CD4-positive, alpha-beta T cell treated with Interleukin-15 for 1 hour (primary cell): ENCODE measurements around the gene NFX1.
"Not testable (repeated sequence)": the region's sequence is repeated elsewhere in the genome, so short reads cannot be mapped to it uniquely, and the experiment has no call there.

Experiments used
- DNase-seq: peaks from one replicate; pipeline ENCODE4 v3.0.0-alpha.2; 2020

Gene NFX1

DNA sequence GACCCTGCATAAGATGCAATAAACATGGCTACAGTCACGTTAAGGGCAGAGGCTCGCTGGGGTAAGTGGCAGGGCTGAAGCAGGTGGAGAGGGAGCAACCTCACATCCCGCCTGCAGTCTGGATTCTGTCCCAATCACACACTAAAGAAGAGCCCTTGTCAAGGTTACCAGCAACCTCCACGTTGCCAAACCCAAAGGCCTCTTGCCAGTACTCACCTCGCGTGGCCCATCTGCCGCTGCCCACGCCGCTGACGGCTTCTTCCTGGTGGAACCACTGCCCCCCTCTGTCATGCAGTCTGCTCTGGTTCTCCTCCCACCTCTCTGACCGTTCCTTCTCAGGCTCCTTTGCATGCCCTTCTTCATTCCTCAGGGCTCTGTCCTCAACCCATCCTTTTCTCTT, 103.3 kb downstream of the NFX1 start:
- no peak for DNase-seq

- DNase-seq: not testable (repeated sequence)
Observed at GRCh38 chr9:33393986-33394385, 103.7 kb downstream of the NFX1 start.

DNA sequence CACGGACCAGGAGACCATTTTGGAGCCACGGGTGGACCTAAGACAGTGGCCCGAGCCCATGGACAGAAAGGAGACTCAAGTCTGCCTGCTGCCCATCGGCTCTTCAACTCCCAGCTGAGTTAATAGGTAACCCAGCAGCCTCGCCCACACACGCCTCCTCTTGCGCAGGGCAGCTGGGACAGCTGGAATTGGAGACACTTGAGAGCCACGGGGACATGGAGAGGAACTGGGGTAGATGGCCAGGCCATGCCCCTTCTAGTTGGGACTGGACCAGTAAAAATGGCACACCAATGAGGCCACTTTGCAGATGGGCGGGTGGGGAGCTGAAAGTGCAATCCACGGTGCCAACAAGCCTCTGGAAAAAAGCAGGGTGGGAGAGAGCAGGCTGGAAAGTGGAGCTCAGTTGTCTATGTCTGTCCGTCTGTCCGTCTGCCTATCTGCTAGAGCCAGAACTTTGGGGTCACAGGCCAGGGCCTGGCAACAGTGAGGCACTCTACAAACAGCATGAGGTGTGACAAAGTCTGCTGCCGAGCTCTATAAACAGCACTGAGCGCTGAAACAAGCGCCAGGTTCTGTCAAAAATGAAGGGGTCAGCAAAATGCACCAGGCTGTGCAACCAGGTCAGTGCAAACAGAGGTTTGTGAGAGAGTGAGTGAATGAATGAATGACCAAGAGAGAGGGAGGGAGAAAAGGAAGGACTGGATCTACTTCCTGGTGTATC, 105.0 kb downstream of the NFX1 start:
- DNase-seq: not testable (repeated sequence)

DNA sequence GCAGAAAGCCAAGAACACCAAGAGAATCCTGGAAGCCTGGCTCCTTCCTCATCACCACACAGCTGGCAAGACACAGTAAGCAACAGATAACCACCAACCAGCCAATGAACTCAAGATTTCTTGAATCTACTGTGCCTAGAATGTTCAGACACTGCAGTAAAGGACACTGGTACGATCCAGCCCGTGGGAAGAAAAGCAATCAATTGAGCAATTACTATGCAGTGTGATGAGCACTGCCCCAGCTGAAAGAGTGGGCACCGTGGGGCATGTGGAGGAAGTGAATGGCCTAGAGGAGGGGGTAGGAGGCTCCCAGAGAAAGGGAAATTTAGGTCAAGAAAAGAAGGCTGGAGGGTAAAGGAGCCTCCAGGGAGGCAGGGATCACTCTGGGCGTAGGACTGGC, 107.5 kb downstream of the NFX1 start:
- not testable (repeated sequence) for DNase-seq

DNA sequence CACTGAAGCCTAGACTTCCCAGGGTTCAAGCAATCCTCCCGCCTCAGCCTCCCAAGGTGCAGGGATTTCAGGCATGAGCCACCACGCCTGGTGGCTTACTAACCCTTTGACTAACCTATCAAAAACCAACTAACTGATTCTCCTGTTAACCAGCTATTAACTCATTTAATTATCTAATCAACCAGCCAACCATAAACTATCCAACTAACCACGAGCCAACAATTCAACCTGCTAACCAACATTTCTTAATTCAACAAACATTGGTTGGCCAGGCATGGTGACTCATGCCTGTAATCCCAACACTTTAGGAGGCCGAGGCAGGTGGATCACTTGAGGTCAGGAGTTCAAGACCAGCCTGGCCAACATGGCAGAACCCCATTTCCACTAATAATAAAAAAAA, 108.7 kb downstream of the NFX1 start:
- DNase-seq: not testable (repeated sequence)

- not testable (repeated sequence) for DNase-seq
Observed at GRCh38 chr9:33401809-33402208, 111.5 kb downstream of the NFX1 start.

GRCh38 chr9:33402371-33402770, 112.1 kb downstream of the NFX1 start, which contains the start of gene AQP7:
AQP7 (minus strand) TSS chr9:33402568; CDS start chr9:33401262, 1,306 bp downstream.
- DNase-seq: not testable (repeated sequence)

GRCh38 chr9:33403941-33404787, 113.8 kb downstream of the NFX1 start:
- DNase-seq: no peak

DNA sequence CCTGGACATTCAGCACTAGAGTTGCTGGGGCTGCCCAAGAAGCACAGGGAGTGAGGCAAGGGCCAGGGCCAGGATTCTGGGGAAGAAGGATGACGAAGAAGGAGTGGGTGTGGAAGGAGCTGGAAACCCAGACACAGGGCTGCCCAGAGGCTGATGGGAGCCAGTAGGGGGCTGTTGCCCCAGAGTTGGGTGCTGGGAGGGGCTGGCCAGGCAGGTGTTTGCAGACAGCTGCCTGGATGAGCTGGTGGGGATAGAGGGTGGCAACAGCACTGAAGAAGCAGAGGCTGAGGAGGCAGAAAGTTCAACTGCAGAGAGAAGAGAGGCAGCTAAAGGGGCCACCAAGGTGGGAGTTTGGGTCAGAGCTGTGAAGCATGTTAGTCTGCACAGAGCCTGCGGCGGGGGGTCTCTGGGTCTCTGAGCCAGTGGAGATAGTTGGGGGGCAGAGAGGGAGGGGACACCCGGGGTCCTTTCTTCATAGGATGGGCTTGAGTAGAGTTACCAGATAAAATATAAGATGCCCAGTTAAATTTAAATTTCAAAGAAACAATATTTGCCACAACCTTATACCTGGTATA, 114.6 kb downstream of the NFX1 start:
- DNase-seq: no peak

- DNase-seq: no peak
Observed at GRCh38 chr9:33407061-33407460, 116.7 kb downstream of the NFX1 start.

DNA sequence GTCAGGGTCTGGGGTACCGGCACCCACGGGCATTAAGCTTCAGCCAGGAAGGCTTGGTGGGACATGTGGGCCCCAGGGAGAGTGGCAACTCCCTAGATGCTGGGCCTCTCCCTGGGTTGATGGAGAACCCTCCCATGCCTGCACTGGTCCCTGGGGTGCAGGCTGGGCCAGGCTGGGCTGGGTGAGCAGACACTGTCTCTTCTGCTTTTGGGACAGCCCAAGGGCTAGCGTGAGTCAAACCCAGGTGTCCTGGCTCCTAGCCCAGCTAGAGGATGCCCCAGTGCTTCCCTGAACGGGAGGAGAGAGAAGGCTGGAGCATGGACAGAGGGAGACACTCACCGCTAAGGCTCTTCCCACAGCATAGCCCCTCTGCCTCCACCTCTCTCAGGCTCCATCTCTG, 117.8 kb downstream of the NFX1 start:
- no peak for DNase-seq

DNA sequence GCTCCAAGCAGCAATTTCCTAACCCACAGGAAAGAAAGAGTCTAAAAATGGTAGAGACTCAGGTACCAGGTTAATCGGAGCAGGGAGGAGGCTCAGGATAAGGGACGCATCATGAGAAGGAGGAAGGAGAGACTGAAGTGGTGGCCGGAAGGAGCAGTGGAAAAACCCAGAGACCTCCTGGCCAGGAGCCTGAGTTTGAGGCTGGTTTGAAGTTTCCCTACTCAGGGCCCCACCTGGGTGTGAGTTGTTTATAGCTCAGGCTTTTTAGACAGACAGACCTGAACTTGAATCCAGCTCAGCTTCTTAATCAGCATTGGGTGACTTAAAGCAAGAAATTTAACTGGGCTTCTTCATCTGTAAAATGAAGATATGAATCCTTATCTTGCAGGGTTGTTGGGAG, 124.0 kb downstream of the NFX1 start:
- DNase-seq: no peak

DNA sequence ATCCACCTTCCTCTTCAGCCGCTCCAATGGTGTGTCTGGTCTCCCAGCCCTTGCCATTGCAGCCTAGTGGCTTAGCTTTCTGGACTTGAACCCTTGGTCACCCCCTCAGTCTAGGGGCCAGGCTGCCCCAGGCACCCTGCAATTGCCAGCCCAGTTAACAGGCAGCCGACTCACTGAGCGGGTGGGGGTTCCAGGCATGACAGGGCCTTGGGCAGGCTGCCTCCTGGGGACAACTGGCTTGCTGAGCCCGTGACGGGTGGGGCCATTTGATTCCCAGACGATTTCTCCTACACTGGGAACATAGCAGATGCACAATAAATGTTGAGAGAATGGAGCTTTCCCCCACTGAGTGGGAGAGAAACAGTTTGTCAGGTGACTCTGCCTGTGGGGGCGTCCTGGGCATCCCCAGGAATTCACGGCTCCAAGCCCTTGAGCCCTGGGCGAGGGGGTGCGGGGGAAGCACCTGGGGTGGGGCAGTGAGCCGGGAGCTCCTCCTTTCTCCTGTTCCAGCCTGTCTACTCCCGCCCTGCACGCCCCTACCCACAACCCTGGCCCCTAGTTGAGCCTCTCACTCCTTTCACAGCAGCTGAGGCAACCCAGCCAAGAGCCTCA, 124.7 kb downstream of the NFX1 start:
- no peak for DNase-seq

GRCh38 chr9:33415501-33416038, 125.3 kb downstream of the NFX1 start:
- peak; percentile 89 for DNase-seq

GRCh38 chr9:33416996-33417395, 126.7 kb downstream of the NFX1 start:
- peak; percentile 30 for DNase-seq

- no peak for DNase-seq
Observed at GRCh38 chr9:33418090-33418489, 127.8 kb downstream of the NFX1 start.

GRCh38 chr9:33419708-33420303, 129.5 kb downstream of the NFX1 start:
- no peak for DNase-seq
